Thymus (tissue), 11 donors: ENCODE measurements around the gene TDRD12. TPM values are rescaled to one million over a fixed set of nuclear protein-coding genes. Genes with fewer than 3 reads are reported as not detected.

Source experiments
- DNase-seq, 9 donors: peaks; one replicate each; pipeline ENCODE4 v3.0.0-alpha.2; 2013; ENCODE audit warnings: low spot score in 9 of 9, low read depth in 6 of 9, missing footprints in 1 of 9
- H3K27ac ChIP-seq, 2 donors: one replicate each; pipeline ENCODE4 v1.5.1; 2013; ENCODE audit warnings: control low read depth in 1 of 2, low read depth in 1 of 2, low read length in 1 of 2, mild to moderate bottlenecking in 1 of 2, moderate library complexity in 1 of 2
- H3K27me3 ChIP-seq, 2 donors: one replicate each; pipeline ENCODE4 v1.5.1; 2013; ENCODE audit warnings: low read length in 1 of 2; ENCODE audit not compliant: control insufficient read depth in 2 of 2, insufficient read depth in 1 of 2
- H3K36me3 ChIP-seq, 2 donors: one replicate each; pipeline ENCODE4 v1.5.1; 2013; ENCODE audit warnings: low read length in 1 of 2, mild to moderate bottlenecking in 1 of 2, moderate library complexity in 1 of 2; ENCODE audit not compliant: control insufficient read depth in 2 of 2, insufficient read depth in 2 of 2
- H3K4me1 ChIP-seq, 2 donors: one replicate each; pipeline ENCODE4 v1.5.1; 2013; ENCODE audit warnings: low read length in 2 of 2; ENCODE audit not compliant: control insufficient read depth in 2 of 2, insufficient read depth in 2 of 2
- H3K4me3 ChIP-seq, 2 donors: one replicate each; pipeline ENCODE4 v1.5.1; 2013; ENCODE audit warnings: low read length in 2 of 2, control low read depth in 1 of 2, mild to moderate bottlenecking in 1 of 2
- H3K9me3 ChIP-seq, 2 donors: one replicate each; pipeline ENCODE4 v1.5.1; 2013; ENCODE audit warnings: low read length in 1 of 2, mild to moderate bottlenecking in 1 of 2; ENCODE audit not compliant: control insufficient read depth in 2 of 2, insufficient read depth in 1 of 2
- WGBS: extraction: QIAGEN DNeasy Blood & Tissue Kit; methylation state at CpG from one replicate; pipeline ENCODE4 v1.1.7; 2013; 5-methylcytosine and 5-hydroxymethylcytosine counted together
- polyA plus RNA-seq: library from polyadenylated mRNA; stranded (reverse); fragments of 200-250 nt; gene quantifications from one replicate; pipeline ENCODE4 v1.2.3, GENCODE V29; 2013
- total RNA-seq: library from RNA; stranded (reverse); fragments of 120-200 nt; gene quantifications from one replicate; pipeline ENCODE4 v1.2.4, GENCODE V29; 2013
- donor health status: healthy.

TDRD12 gene
- total and polyA plus RNA-seq, 2 donors: 0.48 to 2.6 TPM

DNA sequence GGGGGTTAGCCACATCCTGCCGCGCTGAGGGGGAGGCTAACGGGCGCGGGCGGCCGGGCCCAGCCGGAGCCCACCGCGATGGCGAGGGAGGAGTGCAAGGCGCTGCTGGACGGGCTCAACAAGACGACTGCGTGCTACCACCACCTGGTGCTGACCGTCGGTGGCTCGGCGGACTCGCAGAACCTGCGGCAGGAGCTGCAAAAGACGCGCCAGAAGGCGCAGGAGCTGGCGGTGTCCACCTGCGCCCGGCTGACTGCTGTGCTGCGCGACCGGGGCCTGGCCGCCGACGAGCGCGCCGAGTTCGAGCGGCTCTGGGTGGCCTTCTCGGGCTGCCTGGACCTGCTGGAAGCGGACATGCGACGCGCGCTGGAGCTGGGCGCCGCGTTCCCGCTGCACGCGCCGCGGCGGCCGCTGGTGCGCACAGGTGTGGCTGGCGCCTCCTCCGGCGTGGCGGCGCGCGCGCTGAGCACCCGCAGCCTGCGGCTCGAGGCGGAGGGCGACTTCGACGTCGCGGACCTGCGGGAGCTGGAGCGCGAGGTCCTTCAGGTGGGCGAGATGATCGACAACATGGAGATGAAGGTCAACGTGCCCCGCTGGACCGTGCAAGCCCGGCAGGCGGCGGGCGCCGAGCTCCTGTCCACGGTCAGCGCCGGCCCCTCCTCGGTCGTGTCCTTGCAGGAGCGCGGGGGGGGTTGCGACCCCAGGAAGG, 43.2 kb upstream of the TDRD12 start:
- Histone ChIP-seq H3K27ac (no peak overlapping the region), H3K4me3 (peak overlapping the region in 1 of 2 donors; percentile 77), H3K9me3 (no peaks in the 10 kb centered on the region), H3K27me3 (peaks cover 41 to 51% of the 10 kb centered on the region in 2 donors), H3K36me3 (no peaks in the 10 kb centered on the region), H3K4me1 (peaks cover 24 to 38% of the 10 kb centered on the region in 2 donors)
- DNase-seq: peak in 1 of 9 donors; percentile 49
- WGBS: 4% methylated on average over 93 of the region's 93 CpGs

DNA sequence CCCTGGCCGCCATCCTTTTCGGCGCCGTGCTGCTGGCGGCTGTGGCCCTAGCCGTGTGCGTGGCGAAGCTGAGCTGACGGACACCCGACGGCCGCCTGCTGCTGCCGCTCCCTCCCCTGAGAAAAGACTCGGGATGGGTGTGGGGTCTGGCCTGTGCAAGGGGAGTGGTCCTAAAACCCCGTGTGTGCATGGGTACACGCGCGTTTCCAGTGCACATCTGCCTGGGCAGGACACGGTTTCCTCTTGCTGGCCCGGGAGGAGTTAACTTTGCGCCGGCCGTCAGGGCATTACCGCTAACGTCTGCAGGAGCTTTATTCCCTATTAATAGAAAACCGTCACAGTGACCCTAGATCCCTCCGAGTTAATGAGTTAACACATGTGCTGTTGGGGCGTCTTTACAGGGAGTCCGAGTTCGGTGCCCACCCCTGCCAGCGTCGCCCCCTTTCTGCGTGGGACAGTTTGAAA, 42.6 kb upstream of the TDRD12 start:
- Histone ChIP-seq H3K27me3 (peaks cover 41 to 51% of the 10 kb centered on the region in 2 donors), H3K4me3 (peak overlapping the region in 1 of 2 donors; percentile 77), H3K27ac (no peak overlapping the region), H3K9me3 (no peaks in the 10 kb centered on the region), H3K36me3 (no peaks in the 10 kb centered on the region), H3K4me1 (peaks cover 24 to 36% of the 10 kb centered on the region in 2 donors)
- WGBS: 19% methylated on average over 33 of the region's 33 CpGs
- DNase-seq: no peak

DNA sequence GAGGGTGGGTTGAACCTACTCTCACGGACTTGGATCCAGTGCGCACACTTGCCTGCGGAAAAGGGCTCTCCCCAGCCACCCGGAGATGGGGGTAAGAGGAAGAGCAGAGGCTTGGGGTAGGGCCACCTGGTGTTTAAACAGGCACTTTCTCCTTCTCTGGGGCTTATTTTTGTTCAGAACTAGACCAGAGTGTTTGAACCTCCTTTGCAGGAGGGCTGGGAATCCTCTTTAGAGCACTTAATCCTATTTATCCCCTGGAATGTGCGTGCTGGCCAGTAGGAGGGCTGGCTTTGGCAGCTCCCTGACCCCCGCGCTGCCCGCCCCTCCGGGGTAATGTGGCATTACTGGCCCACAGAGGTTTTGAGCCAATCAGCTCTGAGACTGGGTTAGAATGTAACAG, 41.9 kb upstream of the TDRD12 start:
- H3K4me1 ChIP-seq: peaks cover 19 to 30% of the 10 kb centered on the region in 2 donors
- 36% methylated on average over 9 of the region's 9 CpGs for WGBS
- no peaks in the 10 kb centered on the region for H3K36me3 ChIP-seq
- H3K9me3 ChIP-seq: no peaks in the 10 kb centered on the region
- H3K4me3 ChIP-seq: no peak overlapping the region
- peak in 2 of 9 donors; percentile 40 to 63 for DNase-seq
- peaks cover 41 to 51% of the 10 kb centered on the region in 2 donors for H3K27me3 ChIP-seq
- H3K27ac ChIP-seq: no peak overlapping the region

DNA sequence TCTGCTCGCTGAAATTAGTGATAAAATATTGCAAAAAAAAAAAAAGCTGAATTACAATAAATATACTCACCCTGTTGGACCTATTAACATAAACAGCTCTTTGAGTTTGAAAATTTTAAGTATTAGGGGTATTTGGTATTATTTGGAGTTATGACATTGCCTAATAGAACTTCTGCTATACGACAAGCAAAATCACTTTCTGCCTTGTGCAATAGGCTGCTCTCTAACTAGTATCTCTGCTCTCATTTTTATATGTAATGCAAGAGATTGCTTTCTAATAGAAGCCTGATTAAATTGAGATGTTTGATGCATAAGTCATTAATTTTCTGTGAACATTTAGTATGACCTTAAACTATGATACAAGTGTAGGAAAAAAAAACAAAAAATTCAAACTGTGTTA, 38.6 kb upstream of the TDRD12 start:
- Histone ChIP-seq H3K27me3 (peaks cover 35 to 43% of the 10 kb centered on the region in 2 donors), H3K9me3 (no peaks in the 10 kb centered on the region), H3K4me3 (no peak overlapping the region), H3K27ac (no peak overlapping the region), H3K36me3 (no peaks in the 10 kb centered on the region), H3K4me1 (peaks cover 5 to 6% of the 10 kb centered on the region in 2 donors)
- 96% methylated on average over 2 of the region's 2 CpGs for WGBS
- DNase-seq: no peak

DNA sequence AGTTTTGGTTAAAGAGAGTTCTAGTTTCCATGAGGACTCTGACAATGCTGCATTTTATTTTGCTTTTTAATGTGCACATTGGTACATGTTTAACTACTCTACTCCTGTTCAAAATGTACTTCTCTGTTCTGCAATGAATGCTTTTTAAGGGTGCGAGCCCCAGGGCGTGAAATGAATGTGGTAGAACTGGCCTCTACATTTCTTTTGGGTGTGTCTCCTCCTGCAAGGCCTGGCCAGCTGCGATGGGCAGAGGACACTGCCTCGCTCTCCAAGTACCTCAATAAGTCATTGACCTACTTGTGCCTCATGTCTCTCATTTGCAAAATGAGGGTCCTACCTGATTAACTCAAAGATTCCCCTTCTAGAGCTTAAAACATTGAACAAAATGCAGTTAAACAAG, 37.2 kb upstream of the TDRD12 start:
- Histone ChIP-seq H3K9me3 (no peaks in the 10 kb centered on the region), H3K27me3 (peaks cover 22 to 30% of the 10 kb centered on the region in 2 donors), H3K27ac (no peak overlapping the region), H3K4me1 (peaks cover 0 to 2% of the 10 kb centered on the region in 2 donors), H3K36me3 (no peaks in the 10 kb centered on the region), H3K4me3 (no peak overlapping the region)
- 96% methylated on average over 4 of the region's 4 CpGs for WGBS
- no peak for DNase-seq

DNA sequence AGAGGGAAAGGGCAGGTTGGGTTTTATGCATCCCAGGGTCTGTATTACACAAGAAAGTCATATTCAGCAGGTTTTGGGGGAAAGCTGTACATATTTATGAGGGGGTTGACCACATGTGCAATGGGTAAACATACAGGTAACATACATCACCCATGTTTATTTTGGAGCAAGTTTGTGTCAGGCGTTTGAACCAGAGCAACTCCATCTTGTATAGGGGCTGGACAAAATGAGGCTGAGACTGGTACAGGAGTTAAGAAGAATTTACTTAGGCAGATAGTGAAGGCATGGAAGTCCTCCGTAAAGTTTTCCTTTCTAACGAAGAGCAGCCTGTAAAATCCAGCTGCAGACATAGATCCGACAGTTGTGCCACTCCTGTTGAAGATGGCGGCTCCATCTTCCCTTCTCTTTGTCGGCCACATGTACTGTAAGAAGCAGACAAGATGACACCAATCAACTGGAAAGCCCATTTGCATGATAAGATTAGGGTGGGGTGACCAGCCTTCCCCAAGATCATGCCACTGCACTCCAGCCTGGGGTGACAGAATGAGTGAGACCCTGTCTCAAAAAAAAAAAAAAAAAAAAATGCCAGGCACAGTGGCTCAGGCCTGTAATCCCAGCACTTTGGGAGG, 32.6 kb upstream of the TDRD12 start:
- peaks cover 0 to 2% of the 10 kb centered on the region in 2 donors for H3K27me3 ChIP-seq
- WGBS: 96% methylated on average over 6 of the region's 6 CpGs

DNA sequence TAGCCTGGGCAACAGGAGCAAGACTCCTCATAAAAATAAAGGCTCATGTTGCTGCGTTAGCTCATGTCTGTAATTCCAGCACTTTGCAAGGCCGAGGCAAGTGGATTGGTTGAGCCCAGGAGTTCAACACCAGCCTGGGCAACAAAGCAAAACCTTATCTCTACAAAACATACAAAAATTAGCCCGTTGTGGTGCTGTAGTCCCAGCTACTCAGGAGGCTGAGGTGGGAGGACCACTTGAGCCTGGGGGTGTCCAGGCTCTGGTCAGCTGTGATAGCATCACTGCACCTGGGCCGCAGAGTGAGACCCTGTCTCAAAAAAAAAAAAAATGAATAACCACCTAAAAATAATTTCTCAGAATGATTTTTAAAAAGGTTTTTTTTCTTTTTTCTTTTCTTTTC, 31.9 kb upstream of the TDRD12 start:
- H3K27ac ChIP-seq: no peak overlapping the region
- H3K27me3 ChIP-seq: peaks cover 0 to 5% of the 10 kb centered on the region in 2 donors
- peaks cover 4 to 6% of the 10 kb centered on the region in 2 donors for H3K4me1 ChIP-seq
- H3K4me3 ChIP-seq: no peak overlapping the region
- H3K36me3 ChIP-seq: no peaks in the 10 kb centered on the region
- H3K9me3 ChIP-seq: no peaks in the 10 kb centered on the region
- DNase-seq: no peak
- 94% methylated on average over 4 of the region's 4 CpGs for WGBS

More for the DNA sequence above, 32.6 kb upstream of the TDRD12 start:
- Histone ChIP-seq H3K36me3 (no peaks in the 10 kb centered on the region), H3K9me3 (no peaks in the 10 kb centered on the region), H3K4me1 (peaks cover 0 to 4% of the 10 kb centered on the region in 2 donors), H3K4me3 (no peak overlapping the region), H3K27ac (no peak overlapping the region)
- no peak for DNase-seq

DNA sequence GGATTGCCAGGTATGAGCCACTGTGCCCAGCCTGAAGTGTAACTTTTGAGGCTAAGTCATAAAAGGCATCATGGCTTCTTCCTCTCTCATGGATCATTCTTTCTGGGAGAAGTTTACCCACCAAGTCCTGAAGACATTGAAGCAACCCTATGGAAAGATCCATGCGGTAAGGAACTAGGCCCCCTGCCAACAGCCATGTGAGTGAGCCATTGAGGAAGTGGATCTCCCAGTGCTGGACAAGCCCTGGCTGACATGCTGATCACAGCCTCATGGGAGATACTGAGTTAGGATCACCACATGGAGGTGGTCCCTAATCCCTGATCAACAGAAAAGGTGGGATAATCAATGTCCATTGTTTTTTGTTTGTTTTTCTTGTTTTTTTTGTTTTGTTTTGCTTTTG, 31.3 kb upstream of the TDRD12 start:
- Histone ChIP-seq H3K9me3 (no peaks in the 10 kb centered on the region), H3K27me3 (peaks cover 0 to 7% of the 10 kb centered on the region in 2 donors), H3K27ac (no peak overlapping the region), H3K4me1 (peaks cover 7 to 10% of the 10 kb centered on the region in 2 donors), H3K36me3 (no peaks in the 10 kb centered on the region), H3K4me3 (no peak overlapping the region)
- DNase-seq: no peak
- WGBS: 98% methylated on average over 1 of the region's 1 CpG

DNA sequence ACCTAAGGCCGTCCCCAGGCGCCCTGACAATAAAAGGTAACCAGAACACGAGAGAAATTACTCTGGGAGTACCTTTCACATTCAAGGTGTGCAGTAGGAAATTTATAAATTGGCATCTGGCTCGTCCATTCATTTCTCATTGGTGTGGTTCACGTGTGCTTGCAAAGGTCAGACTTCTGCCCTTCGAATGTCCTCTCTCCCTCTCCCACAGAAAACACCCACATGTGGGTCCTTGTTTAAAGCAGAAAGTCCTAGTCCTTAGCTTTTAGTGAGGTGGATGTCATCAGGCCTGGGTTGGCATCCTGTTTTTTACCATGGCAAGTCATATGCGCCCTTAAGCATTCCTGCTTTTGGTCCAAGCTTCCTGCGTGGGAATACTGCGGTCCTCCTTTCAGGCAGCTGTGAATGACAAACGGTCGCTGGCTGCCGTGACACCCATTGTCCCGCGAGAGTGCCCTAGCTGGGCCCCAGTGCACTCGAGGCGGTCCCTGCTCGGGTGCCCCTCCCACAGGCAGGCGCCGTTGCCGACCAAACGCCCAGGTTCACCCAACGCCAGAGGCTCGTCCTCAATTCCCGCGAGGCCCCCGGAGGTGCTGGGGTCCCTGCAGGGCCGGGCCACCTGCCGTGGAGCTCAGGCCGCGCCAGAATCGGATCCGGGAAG, 28.1 kb upstream of the TDRD12 start, which contains the start of gene NUDT19:
Gene NUDT19 (plus strand): TSS at position 531 of the 661 bp plus-strand sequence. CDS start 140 bp downstream, outside the sequence.
- H3K4me1 ChIP-seq: peaks cover 7 to 10% of the 10 kb centered on the region in 2 donors
- H3K4me3 ChIP-seq: peak within 1 kb of the TSS; percentile 53 to 69
- H3K27ac ChIP-seq: peak within 1 kb of the TSS; percentile 26 to 77
- 17% methylated on average over 32 of the region's 32 CpGs for WGBS
- peaks cover 0 to 3% of the 10 kb centered on the region in 2 donors for H3K36me3 ChIP-seq
- H3K9me3 ChIP-seq: no peaks in the 10 kb centered on the region
- H3K27me3 ChIP-seq: peaks cover 0 to 7% of the 10 kb centered on the region in 2 donors
- DNase-seq: peak in 3 of 9 donors; percentile 48 to 80 (median 55)
